Measurements from ENCODE around the gene CCN5. TPM values are rescaled to one million over a fixed set of nuclear protein-coding genes. Genes with fewer than 3 reads are reported as not detected.

CCN5 gene, protein sequence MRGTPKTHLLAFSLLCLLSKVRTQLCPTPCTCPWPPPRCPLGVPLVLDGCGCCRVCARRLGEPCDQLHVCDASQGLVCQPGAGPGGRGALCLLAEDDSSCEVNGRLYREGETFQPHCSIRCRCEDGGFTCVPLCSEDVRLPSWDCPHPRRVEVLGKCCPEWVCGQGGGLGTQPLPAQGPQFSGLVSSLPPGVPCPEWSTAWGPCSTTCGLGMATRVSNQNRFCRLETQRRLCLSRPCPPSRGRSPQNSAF
- 50.3 and 59.2 TPM in 2 replicates for total RNA-seq

DNA sequence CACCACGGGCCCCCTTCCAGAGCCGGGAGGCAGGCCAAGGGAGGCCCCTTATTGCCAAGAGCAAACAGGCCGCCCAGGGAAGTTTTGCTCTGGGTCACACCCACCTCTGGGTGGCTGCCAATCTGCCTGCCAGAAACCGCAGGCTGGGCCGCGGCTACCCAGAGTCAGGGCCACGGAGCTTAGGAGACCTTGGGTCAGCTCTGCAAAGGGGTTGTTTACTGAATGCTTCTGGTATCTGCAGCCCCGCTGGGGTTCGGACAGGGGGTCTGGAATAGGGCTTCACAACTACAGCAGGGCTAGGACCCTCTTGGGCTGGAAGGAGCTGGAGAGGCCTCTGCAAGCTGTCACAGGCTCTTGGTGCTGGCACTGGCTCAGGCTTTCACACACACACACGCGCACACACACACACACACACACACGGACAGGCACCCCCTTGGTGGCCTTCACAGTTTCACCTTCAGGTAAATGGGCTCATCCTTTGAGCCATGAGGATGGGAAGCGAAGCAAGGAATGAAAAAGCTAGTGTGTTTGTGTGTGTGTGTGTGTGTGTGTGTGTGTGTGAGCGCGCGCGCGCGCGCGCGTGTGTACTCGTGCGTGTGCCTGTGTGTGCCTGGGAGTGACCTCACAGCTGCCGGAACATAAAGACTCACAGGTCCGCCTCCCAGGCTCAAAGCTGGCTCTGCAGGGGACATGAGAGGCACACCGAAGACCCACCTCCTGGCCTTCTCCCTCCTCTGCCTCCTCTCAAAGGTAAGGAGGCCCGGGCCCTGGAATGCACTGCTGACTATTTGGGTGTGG, at the start of gene CCN5:
TSS of gene CCN5 (plus strand) at position 669 of the 798 bp plus-strand sequence. CDS start at position 691, 22 bp downstream.

DNA sequence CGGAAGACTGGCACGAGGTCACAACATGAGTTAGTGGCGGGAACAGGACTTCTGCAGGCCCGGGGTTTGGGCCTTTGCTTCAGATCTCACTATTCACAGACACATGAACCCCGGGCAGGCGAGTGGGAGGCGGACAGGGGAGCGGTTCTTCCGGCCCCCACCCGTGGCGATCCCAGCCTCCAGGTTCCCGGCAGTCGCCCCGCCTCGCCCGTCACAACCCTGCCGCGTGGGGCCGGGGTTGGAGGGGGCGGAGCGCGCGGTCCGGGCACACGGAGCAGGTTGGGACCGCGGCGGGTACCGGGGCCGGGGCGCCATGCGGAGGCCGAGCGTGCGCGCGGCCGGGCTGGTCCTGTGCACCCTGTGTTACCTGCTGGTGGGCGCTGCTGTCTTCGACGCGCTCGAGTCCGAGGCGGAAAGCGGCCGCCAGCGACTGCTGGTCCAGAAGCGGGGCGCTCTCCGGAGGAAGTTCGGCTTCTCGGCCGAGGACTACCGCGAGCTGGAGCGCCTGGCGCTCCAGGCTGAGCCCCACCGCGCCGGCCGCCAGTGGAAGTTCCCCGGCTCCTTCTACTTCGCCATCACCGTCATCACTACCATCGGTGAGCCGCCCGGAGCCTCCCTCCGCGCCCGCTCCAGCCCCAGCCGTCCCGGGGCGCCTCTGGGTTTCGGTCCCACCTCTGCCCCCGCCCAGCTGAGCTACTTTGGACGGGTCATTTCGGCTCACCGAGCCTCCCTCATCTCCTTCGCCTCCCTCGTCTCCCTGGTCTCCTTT, 30.6 kb downstream of the CCN5 start, which contains the start of gene KCNK15:
TSS of gene KCNK15 (plus strand) at position 268 of the 769 bp plus-strand sequence. CDS start at position 314, 46 bp downstream.

Other genes starting within 250 kb of the CCN5 start
- 21.9 and 22.2 TPM in 2 replicates for gene TTPAL, start 239.5 kb upstream of the CCN5 start, total RNA-seq
- 123 and 151 TPM in 2 replicates for gene SERINC3, start 193.3 kb upstream of the CCN5 start, total RNA-seq
- gene PKIG, start 132.8 kb upstream of the CCN5 start, total RNA-seq: 176 and 200 TPM in 2 replicates
- gene ADA, start 63.7 kb upstream of the CCN5 start, total RNA-seq: 29.9 and 37.2 TPM in 2 replicates
- 115 and 133 TPM in 2 replicates for gene KCNK15, start 30.5 kb downstream of the CCN5 start, total RNA-seq
- under 0.01 and 0.16 TPM in 2 replicates for gene RIMS4, start 95.2 kb downstream of the CCN5 start, total RNA-seq
- 131 and 148 TPM in 2 replicates for gene YWHAB, start 170.3 kb downstream of the CCN5 start, total RNA-seq
- gene PABPC1L, start 194.7 kb downstream of the CCN5 start, total RNA-seq: 9.2 and 13.5 TPM in 2 replicates
- 17.0 and 22.8 TPM in 2 replicates for gene TOMM34, start 245.0 kb downstream of the CCN5 start, total RNA-seq